Ovary (tissue), 3 donors: Measurements from ENCODE around the gene ACTL6A.

Source experiments
- CTCF ChIP-seq, 3 donors: fragments of 450-650 bp in 2 of 3; fragments of 200-600 bp in 1 of 3; IDR thresholded peaks; one replicate each; pipeline versions ENCODE4 v1.5.1 to v1.8.0; 2016 to 2022; ENCODE audit warnings: antibody characterized with exemption in 3 of 3, mild to moderate bottlenecking in 1 of 3
- EP300 ChIP-seq: sonication (generic); formaldehyde crosslinking; IDR thresholded peaks from one replicate; pipeline ENCODE4 v1.6.1; 2017; ENCODE audit warnings: antibody characterized with exemption
- POLR2A ChIP-seq: fragments of 450-650 bp; IDR thresholded peaks from one replicate; pipeline ENCODE4 v1.6.1; 2017; ENCODE audit warnings: antibody characterized with exemption, mild to moderate bottlenecking, moderate library complexity
- donor health status: DM: no; HTN: no; CAD: no.

- TF ChIP-seq CTCF (IDR thresholded peaks at IDR 0.05): no peak
- no peak for TF ChIP-seq POLR2A
- no peak for TF ChIP-seq EP300
These were observed 34.0 kb upstream of the ACTL6A start for GRCh38 chr3:179528772-179529171.
